Measurements from ENCODE around the gene PANX2. TPM values are rescaled to one million over a fixed set of nuclear protein-coding genes. Genes with fewer than 3 reads are reported as not detected.

PANX2 gene
- total RNA-seq, 1 donor, result 0.43 TPM

- TF ChIP-seq CTCF (IDR thresholded peaks at IDR 0.05; ENCODE audit: insufficient read depth, low read depth, low read length), result no peak
- H3K4me3 ChIP-seq (ENCODE audit: low read depth, low read length), result no peak overlapping the region
- no peak for DNase-seq (ENCODE audit: low read depth)
These were observed 18.8 kb downstream of the PANX2 start for GRCh38 chr22:50189184-50189848.

GRCh38 chr22:50189849-50190181 lies 19.3 kb downstream of the PANX2 start:
- H3K4me3 ChIP-seq (ENCODE audit: low read depth, low read length), result peak overlapping the region; percentile 58
- DNase-seq (ENCODE audit: low read depth), result peak; percentile 52
- no peak for TF ChIP-seq CTCF (IDR thresholded peaks at IDR 0.05; ENCODE audit: insufficient read depth, low read depth, low read length)

GRCh38 chr22:50190182-50190940 lies 19.8 kb downstream of the PANX2 start:
- TF ChIP-seq CTCF (IDR thresholded peaks at IDR 0.05; ENCODE audit: insufficient read depth, low read depth, low read length), result peak; percentile 28
- DNase-seq (ENCODE audit: low read depth), result peak; percentile 83
- peak overlapping the region; percentile 58 for H3K4me3 ChIP-seq (ENCODE audit: low read depth, low read length)

GRCh38 chr22:50190941-50191741 lies 20.6 kb downstream of the PANX2 start:
- peak overlapping the region; percentile 58 for H3K4me3 ChIP-seq (ENCODE audit: low read depth, low read length)
- DNase-seq (ENCODE audit: low read depth), result peak; percentile 61
- TF ChIP-seq CTCF (IDR thresholded peaks at IDR 0.05; ENCODE audit: insufficient read depth, low read depth, low read length), result no peak

- no peak overlapping the region for H3K4me3 ChIP-seq (ENCODE audit: low read depth, low read length)
- DNase-seq (ENCODE audit: low read depth), result no peak
- no peak for TF ChIP-seq CTCF (IDR thresholded peaks at IDR 0.05; ENCODE audit: insufficient read depth, low read depth, low read length)
These were observed 22.1 kb downstream of the PANX2 start for GRCh38 chr22:50192436-50193204.

GRCh38 chr22:50193621-50194020 lies 23.1 kb downstream of the PANX2 start:
- TF ChIP-seq CTCF (IDR thresholded peaks at IDR 0.05; ENCODE audit: insufficient read depth, low read depth, low read length), result no peak
- no peak for DNase-seq (ENCODE audit: low read depth)
- no peak overlapping the region for H3K4me3 ChIP-seq (ENCODE audit: low read depth, low read length)
